SHP77 (cell line): ENCODE results near the gene STK4.

Source experiments
- DNase-seq, 2 experiments: peaks; one replicate each; lab custom pipeline; 2025; lab: John Stamatoyannopoulos, UW

The STK4 gene

DNA sequence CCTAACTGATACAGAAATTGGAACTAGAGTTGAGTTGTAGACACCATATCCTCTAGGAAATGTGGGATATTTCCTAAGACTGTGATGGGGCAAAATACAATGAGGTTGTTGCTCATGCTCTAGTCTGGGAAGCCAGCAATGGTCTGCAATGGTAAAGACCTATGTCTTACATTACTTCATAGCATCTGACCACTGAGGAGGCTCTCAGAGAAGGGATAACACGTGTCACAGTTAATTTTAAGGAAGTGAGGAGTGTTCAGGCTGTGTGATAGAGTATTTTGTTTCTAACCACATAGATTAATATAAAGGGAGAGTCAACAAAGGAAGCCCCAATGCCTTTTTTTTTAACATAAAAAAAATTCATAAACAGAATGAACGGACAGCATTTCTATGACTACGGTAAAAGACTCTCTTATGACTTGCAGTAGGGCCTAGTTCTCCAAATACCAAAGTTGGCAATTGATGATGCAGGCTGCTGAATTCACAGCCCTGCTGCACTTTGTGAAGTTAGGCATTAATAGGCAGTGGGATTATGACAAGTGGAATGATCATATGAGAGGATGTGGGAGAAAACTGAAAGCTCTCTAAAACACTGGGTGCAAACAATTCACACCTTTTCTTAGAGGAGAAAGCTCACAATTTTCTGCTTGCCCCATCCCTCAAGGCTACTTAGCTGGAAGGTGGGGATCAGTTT lies 120.9 kb downstream of the STK4 start:
- no peak for DNase-seq

DNA sequence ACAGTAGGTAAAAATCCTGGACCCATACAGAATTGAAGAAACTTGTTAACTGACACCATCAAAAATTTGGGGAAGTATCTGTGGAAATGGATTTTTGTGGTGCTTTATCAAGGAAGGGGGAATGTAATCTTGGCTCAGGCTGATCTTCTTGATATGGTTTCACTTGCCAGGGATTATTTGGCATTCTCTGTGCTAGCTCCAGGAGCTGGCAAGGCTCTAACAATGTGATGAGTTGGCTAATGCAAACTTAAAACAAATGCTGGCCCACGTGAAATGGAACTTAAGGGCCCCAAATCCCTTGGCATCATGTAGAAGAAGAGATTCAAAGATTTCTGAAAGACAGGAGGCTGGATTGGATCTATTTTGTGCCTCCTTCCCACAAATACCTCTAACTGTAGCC lies 121.5 kb downstream of the STK4 start:
- no peak for DNase-seq

DNA sequence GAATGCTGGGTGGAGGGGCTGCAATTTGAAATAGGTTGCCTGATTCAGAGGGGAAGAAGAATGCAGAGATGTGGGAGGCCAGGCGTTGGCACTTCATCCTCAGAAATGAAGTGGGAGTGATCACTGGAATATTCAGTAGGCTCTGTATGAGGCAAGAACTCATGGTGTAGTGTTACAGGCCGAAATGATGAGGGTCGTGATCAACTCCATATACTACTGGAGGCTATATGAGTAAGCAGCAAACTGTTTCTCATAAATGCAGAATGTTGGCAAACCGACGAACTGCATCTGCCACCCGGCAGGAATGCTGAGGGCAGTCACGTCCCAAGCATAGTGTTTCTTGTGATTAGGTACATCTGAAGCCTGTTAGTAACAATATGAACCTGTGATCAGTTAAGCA lies 121.9 kb downstream of the STK4 start:
- DNase-seq: no peak

DNA sequence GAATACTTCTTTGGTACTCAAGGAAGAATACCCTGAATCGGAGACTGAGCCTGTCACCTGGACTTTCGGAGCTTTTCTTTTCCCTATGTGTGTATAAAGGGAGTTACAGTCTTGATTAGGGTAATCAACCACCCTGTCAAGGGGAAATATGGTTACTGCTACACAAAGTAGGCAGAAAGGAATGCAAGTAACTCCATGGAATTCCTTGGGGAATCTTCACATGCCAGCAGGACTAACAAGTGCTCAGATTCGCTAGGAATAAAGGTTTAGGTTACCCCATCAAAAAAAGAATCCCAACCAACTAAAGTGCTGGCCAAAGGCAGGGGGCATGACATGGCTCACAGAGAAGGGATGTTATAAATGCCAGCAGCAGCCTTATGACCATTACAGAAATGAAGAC lies 124.2 kb downstream of the STK4 start:
- no peak for DNase-seq

DNA sequence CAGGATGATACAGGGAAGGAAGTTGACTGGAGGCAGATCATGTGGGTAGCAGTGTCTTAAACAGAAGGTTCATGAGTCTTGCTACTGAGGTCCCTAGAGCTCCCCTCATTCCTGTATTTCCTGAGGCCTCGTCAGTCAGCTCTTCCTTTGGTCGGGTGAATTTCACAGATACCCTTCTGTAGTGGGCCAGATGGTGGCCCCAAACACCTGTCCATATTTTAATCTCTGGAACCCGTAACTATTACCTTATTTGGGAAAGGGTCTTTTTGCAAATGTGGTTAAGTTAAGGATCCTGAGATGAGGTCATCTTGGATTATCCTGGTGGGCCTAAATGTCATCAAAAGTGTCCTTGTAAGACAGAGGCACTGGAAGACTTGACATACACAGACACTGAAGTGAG lies 125.1 kb downstream of the STK4 start:
- DNase-seq: no peak

DNA sequence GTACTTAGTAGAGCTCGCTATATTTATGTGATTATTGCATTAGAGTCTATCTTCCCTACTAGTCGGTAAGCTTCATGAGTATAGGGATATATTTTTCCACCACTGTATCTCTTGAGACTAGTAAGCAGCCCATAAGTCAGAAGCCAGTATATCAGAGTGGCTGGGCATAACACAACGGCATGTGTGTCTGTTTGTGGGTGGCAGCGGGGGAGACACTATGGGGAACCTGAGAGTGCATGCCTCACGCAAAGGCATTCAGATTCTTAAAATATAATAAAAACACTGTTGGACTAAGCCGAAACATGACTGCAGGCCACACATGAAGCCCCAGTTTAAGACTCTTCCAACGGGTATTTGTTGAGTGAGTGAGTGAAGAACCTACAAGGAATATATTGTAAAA lies 126.6 kb downstream of the STK4 start:
- no peak for DNase-seq

DNA sequence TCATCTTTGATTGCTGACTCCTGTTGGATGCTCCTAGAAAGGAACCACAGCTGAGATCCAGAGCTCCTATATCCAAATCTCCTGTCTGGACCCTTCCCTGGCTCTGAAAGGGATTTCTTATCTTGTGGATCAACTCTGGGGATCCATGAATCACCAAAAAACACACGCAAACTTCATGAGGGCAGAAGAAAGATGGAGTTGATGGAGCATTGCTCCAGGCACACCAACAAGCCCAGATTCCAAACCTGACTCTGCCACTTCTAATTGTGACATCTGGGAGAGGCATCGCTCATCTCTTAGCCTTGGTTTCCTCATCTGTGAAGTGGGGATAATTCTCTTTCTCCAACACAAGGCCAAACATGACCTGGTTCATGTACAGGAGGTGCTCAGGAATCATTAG lies 127.9 kb downstream of the STK4 start:
- DNase-seq: no peak

DNA sequence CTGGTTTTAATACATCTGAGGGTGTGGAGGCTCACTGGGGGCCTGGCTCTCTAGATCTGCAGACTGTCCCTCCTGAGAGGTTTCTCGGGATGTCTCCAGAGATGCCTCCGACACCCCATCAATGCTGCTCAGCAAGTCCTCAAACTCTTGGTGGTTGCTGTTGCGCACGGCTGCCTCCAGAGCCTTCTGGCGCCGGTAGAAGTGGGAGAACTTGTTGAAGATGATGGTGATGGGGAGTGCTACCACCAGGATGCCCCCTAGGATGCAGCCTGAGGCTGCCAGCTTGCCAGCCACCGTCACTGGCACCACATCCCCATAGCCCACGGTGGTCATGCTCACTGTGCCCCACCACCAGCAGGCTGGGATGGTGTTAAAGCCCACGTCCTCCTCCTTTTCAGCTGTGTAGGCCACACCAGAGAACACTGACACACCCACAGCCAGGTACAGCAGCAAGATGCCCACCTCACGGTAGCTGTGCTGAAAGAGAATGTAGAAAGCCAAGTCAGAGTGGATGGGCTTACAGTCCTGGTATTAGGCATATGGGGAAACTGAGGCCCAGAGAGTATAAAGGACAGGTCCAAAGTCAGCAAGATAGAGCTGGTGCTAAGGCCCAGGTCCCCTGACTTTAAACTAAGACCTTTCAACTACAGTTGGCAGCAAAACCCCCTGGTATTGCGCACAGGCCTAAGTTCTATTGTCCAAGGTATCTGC lies 128.7 kb downstream of the STK4 start:
- DNase-seq: no peak

DNA sequence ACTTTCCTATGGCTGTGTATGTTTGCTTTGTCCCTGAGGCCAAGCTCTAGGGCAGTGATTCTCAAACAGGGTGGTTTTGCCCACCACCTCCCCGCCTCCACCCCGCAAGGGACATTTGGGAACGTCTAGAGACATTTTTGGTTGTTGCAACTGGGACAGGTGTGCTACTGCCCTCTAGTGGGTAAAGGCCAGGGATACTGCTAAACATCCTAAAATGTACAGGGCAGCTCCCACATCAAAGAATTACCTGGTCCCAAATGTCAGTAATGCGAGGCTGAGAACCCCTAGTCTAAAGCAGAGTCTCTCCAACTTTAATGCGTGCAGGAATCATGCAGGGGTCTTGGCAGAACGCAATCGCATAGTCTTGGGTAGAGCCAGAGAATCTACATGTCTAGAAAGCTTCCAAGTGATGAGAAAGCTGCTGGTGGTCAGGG lies 129.5 kb downstream of the STK4 start:
- peak; percentile 18 to 22 for DNase-seq

DNA sequence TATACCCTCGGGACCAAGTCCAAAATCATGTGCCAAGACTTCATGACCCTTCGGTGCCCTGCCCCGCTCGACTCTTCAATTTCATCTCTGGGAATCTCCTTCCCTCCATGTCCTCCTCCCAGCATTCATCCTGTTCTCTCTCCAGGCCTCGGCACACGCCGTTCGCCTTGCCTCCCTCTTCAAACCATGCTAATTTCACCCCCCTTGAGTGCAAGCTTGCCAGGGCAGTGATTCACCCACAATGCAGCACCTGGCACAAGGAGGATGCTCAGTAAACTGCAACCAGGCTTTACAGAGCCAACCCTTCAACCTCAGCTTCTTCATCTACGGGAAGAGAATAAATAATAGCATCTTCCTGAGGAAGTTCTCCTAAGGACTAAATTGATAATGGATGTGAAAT lies 130.5 kb downstream of the STK4 start:
- no peak for DNase-seq

DNA sequence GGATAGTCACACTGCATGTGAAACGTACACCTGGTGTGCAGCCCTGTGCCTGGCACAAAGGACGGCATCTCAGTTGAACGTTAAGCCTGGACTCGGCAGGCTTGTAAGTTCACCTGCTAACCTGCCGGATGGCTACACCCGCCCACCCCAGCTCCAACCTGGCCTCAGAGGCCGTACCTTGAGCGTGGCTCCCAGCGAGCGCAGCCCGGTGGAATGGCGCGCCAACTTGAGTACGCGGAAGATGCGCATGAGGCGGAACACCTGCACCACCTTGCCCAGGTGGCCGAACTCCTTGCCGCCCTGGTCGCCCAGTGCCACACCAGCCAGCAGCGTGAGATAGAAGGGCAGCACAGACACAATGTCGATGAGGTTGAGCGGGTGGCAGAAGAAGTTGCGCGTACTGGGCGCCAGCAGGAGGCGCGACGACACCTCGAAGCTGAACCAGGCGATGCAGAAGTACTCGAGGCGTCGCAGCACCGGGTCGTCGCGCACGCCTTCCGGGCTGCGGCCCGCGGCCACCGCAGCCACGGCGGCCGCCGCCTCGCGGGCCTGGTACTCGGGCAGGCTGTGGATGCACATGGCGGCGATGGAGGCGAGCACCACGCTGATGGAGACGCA lies 131.3 kb downstream of the STK4 start:
- no peak for DNase-seq

DNA sequence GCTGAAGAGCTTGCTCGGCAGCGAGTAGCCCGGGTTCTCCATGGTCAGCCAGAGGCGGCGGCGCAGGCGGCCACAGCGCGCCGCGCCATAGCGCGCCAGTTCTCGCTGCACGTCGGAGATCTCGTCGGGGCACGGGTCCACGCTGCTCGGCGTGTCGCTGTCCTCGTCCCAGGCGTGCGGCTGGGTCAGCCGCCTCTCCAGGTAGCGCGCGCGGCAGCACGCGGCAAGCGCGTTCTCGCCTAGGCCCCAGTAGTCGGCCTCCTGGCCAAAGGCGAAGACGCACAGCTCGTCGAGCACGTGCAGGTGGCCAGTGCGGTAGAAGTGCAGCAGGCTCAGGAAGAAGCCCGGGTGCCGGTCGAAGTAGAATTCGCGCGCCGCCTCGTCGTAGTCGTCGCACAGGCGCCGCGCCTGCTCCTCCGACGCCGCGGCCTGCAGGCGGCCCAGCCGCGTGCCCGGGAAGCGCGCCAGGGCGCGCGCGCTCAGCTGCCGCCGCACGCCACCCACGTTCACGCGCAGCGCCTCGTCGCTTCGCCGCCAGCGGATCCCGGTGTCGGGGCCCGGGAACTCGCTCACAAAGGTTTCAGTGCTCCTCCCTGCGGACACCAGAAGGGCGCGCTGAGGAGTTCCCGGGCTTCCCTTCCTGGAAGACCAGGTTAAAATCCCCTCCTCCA lies 131.9 kb downstream of the STK4 start:
- DNase-seq: no peak

DNA sequence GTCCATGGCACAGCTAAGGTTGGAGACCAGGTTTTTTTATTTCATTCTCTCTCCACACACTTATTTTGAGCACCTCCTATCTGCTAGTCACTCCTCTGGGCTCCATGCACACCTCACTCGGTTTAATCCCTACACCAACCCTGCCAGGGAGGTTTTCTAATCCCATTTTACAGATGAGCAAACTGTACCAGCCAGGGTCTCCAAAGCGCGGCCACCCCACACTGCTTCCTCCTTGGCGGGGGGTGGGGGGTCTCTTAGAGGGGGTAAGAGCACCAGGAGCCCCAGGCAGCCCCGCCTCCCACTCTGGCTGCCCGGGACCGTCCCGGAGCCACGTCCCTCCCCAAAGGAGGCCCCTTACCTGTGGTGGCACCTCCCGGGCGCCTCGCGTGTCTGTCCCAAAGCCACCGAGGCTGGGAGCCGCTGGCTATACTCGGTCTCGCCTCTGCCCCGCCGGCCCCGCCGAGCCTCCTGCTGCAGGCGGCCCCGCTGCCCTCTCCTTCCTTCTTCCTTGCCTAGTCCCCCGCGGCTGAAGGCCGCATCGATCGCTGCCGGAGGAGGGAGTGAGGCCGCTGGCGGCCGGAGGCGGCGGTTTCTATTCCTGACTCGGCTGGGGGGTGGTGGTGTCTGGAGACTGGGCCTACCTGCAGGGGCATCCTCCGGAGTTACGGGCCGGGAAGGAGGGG lies 134.4 kb downstream of the STK4 start, which contains the start of gene KCNS1:
TSS of gene KCNS1 (minus strand) at position 565 of the 683 bp plus-strand sequence. CDS start 1,891 bp downstream, outside the sequence.
- DNase-seq: no peak

DNA sequence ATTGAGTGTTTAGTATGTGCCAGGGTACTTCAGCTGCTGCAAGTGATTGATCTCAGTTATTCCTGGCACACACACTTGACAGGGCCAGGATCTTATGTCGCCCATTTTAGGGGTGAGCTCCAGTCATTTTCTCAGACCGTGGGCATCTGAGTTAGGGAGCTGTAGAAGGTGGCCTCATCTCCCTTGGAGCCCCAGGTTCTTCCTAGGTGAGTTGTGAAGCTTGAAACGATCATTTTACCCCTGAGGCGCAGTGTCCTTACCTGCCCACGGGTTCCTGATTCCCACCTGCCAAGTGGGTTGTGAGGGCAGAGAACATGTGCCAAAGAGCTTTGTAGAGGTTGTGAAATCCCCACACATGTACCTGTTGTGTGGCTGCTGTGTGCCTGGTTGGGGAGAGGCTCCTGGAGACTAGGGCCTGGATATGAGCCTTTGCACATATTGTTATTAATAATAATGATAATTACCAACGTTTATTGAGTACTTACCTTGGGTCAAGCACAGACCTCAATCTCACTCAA lies 135.1 kb downstream of the STK4 start:
- DNase-seq: no peak

DNA sequence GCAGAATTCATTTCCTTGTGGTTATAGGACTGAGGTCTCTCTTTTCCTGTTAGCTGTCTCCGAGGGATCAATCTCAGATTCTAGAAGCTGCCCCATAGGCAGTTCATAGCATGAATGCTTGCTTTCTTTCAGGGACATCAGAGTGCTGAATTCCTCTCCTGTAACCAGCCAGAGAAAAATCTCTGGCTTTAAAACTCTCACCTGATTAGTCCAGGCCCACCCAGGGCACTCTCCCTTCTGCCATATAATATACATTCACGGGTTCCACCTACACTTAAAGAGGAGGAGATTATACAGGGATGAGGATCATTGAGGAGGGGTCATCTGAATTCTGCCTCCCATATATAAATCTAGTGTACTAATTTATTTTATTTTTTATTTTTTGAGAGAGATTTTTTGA lies 136.8 kb downstream of the STK4 start:
- no peak for DNase-seq

DNA sequence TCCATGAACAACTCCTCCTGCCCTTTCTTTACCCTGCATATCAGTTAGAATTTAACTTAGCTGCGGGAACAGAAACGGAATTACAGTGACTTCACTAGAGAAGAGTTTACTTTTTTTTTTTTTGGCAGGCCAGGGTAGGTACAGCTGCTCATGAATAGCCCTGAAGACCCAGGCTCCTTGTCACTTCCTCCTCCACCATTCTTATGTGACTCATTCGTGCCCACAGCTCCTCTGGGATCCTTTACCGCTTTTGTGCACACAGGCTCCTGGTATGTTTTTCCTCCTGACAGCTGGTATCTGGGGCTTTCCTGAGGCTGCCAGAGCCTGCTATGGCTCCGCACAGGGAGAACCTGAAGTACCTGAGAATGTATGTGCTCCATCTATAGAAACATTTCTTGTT lies 138.5 kb downstream of the STK4 start:
- DNase-seq: no peak

DNA sequence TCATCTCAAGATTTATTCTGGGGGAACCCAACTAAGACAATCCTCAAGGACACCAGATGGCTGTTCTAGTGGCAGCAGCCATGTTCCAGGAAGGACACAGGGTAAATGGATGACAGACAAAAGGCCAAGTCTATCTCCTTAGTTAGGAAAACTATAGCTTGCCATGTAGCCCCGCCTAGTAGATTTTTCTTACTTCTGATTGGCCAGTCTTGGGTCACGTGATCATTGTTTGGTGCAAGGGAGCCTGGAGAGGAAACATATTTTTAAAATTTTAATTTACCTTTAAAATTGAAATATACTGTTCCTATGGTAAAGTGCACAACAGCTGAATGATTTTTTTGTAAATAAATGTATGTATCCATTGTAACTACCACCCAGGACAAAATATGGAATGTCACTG lies 139.0 kb downstream of the STK4 start:
- no peak for DNase-seq

DNA sequence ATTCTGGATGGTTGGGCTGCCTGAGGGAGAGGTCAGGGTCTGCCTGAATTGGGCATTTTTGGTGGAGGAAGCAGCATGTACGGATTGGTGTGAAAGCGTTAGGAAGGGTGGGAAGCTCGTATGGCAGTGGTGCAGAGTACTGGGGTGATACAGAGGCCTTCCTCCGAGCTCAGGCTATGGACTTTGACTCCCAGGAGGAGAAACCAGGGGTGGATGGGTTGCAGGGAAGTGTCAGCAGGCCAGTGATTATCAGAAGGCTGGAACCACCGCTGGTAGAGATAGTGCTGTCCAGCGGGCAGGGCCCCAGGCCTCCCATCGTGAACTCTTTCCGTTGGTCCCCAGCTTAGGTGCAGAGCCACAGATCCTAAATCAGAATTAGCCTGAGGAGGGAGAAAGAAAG lies 143.3 kb downstream of the STK4 start:
- DNase-seq: no peak

DNA sequence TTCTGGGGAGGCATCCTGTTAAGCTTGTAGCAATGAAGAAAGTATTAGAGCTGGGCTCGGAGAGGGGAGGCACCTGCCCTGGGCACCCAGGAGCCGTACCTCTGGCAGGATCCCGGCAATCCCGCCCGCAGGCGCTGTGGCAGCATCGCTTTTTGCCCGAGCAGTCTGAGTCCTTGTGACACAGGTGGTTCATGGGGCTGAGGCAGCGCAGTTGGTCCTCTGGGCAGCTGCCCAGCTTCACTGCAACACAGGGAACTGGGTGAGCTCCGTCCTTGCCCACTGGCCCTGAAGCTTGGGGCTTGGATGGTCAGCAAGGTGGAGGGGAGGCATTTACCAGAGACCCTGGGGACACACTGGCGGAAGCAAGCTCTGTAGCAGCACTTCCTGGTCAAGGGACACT lies 144.0 kb downstream of the STK4 start:
- no peak for DNase-seq

DNA sequence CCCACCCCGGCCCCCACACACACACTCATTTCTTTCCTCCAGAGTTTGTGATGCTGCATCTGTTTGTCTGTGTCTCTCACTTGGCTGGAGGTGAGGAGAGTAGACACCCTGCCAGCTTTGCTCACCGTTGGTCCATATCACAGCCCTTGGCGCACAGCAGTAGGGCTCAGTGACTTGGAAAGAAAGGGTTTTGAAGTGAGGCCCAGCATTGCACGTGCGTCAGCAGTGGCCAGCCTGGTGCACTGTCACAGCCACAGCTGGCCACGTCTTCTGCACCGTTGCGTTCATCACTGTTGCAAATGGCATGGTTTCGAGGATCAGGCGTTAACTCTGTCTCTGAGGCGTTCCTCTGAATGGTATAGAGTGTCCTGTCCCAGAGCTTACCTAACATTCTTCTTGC lies 145.0 kb downstream of the STK4 start:
- DNase-seq: no peak

DNA sequence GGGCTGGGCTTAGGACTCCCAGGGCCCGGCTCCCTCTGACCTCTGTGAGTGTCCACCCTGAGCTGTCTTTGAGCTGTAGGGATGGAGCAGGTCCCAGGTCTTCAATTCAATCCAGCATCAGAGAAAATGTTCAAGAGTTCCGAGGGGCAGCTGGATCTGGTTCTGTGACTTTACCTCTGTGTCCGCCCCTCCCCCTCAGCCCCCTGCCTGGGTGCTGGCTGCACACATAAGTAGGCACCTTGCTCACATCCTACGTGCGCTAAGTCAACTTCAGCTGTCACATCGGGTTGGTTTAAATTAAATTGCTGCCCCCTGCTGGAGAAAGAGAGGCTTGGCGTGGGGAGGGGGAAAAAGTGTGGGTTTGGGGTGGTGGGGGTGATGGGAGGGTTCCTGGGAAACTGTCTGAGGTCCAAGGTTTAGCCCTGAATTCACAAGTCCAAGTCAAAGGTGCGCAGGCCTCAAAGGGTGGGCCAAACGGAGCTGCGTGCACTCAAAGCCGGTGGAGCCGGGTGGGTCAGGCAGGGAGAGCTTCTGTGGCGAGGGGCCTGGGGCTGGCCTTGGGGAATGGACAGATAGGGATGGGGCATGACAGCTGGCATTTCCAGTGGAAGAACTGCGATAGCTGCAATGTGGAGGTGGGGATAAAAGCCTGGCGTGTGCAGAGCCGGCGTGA lies 145.6 kb downstream of the STK4 start:
- DNase-seq: peak in 1 of 2 experiments; percentile 31
